HG03521 (cell line): ENCODE results near the gene BEX3.

Experiments used
- ATAC-seq: cut with Tn5 transposase; IDR thresholded peaks from one replicate; pipeline ENCODE4 v1.9.1; 2021; ENCODE audit warnings: mild to moderate bottlenecking, moderate library complexity; ENCODE audit not compliant: unreplicated experiment

The BEX3 gene

DNA sequence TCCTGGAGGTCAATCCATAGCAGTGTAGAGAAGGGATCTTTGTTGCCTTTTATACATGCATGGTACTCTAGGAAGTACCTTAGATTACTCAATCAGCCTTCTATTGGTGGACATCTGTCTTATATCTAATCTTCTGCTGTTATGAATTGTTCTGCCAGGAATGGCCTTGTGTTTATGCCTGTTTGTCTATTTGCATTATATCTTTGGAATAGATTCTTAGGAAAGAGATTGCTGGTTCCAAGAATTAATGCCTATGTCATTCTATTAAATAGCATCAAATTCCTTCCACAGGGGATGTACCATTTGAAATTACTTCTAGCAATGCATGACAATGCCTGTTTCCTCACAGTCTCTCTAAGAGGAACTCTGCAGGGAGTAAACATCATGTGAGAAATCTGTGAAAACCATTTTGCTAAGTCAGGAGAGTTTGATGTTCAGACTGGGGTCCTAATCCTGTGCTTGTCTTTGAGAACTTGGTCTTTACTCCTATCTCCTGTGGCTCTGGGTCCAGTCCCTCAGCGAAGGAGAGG is 42.5 kb downstream of the BEX3 start:
- no peak for ATAC-seq

DNA sequence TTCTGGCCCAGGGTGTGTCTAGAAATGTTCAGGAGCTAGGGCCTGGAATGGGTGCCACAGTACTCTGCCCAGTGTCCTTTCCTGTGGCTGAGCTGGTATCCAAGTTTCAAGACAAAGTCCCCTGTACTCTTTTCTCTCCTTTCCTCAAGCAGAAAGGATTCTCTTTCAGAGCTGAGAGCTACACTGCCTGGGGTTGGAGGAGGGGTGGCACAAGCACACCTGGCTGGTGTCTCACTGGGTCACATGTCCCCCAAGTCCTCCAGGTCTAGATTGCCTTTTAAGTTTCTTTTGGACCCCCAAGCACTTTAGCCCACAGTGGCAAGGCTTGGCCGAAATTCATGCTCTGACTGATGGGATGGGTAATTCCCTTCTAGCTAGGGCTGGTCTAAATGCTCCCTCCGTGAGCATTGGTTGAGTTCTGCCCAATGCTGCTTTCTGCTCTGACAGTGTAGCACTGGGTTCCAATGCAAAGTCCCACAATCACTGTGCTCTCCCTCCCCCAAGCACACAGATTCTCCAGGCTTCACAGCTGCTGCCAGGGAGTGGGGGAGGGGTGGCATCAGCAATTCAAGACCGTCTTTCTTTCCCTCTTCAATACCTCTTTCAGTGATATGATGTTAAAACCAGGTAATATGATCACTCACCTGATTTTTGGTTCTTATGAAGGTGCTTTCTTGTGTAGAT is 47.8 kb downstream of the BEX3 start:
- ATAC-seq = no peak
